ENCODE results near the gene FARP1. TPM values are rescaled to one million over a fixed set of nuclear protein-coding genes. Genes with fewer than 3 reads are reported as not detected.

Gene FARP1
- total and polyA plus RNA-seq, 2 of the 13 experiments (the other 11 are each of a cell fraction or from before 2014, with no cell fraction given): 70.6 to 126 TPM

DNA sequence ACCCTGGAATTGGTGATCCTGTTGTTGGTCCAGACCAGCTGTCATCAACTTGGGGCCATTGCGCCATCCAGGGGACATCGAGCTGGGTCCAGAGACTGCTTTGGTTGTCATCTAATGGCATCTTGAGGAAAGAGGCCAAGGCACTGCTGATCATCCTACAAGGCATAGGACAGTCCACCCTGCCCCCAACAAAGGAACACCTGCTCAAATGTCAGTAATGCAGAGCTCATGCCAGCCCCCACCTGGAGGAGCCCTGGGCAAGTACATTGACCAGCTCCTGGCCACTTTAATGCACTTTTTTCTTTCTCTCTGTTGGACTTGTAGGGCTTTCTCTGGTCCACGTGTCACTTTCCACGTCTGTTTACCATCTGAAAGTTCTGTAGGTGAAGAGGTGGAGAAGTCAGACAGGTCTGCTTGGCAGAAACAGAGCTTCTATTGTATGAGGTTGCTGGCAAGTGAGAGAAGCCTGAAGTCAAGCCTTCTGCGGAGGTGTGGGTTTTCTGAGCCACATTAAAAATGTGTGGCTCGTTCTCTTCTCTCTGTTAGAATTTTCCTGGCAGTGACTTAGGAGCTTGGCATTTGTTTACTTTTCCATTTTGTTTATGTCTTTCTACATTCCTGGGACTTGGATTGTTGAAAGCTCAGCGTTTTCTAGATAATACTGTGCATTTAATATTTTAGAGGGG lies 158.2 kb downstream of the FARP1 start (continued):
- TF ChIP-seq, protein P1, sequence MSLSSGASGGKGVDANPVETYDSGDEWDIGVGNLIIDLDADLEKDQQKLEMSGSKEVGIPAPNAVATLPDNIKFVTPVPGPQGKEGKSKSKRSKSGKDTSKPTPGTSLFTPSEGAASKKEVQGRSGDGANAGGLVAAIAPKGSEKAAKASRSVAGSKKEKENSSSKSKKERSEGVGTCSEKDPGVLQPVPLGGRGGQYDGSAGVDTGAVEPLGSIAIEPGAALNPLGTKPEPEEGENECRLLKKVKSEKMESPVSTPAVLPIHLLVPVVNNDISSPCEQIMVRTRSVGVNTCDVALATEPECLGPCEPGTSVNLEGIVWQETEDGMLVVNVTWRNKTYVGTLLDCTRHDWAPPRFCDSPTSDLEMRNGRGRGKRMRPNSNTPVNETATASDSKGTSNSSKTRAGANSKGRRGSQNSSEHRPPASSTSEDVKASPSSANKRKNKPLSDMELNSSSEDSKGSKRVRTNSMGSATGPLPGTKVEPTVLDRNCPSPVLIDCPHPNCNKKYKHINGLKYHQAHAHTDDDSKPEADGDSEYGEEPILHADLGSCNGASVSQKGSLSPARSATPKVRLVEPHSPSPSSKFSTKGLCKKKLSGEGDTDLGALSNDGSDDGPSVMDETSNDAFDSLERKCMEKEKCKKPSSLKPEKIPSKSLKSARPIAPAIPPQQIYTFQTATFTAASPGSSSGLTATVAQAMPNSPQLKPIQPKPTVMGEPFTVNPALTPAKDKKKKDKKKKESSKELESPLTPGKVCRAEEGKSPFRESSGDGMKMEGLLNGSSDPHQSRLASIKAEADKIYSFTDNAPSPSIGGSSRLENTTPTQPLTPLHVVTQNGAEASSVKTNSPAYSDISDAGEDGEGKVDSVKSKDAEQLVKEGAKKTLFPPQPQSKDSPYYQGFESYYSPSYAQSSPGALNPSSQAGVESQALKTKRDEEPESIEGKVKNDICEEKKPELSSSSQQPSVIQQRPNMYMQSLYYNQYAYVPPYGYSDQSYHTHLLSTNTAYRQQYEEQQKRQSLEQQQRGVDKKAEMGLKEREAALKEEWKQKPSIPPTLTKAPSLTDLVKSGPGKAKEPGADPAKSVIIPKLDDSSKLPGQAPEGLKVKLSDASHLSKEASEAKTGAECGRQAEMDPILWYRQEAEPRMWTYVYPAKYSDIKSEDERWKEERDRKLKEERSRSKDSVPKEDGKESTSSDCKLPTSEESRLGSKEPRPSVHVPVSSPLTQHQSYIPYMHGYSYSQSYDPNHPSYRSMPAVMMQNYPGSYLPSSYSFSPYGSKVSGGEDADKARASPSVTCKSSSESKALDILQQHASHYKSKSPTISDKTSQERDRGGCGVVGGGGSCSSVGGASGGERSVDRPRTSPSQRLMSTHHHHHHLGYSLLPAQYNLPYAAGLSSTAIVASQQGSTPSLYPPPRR (CRISPR knock-in tag; IDR thresholded peaks at IDR 0.05; ENCODE audit: borderline replicate concordance): peak; percentile 71
- TF ChIP-seq, protein P2, sequence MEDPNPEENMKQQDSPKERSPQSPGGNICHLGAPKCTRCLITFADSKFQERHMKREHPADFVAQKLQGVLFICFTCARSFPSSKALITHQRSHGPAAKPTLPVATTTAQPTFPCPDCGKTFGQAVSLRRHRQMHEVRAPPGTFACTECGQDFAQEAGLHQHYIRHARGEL (CRISPR knock-in tag; IDR thresholded peaks at IDR 0.05): no peak
- TF ChIP-seq ZNF12 (CRISPR knock-in tag; IDR thresholded peaks at IDR 0.05) (peak; percentile 40; the same call in 1 of the 2 replicates), ZSCAN30 (CRISPR knock-in tag; IDR thresholded peaks at IDR 0.05) (no peak), RARG (CRISPR knock-in tag; IDR thresholded peaks at IDR 0.05; ENCODE audit: low read depth) (no peak), PLRG1 (conservative IDR thresholded peaks at IDR 0.05) (no peak), IKZF4 (CRISPR knock-in tag; IDR thresholded peaks at IDR 0.05; ENCODE audit: borderline replicate concordance, low read depth, not compliant biosample characterization) (no peak), ZNF629 (CRISPR knock-in tag; conservative IDR thresholded peaks at IDR 0.05) (no peak), ZSCAN25 (CRISPR knock-in tag; IDR thresholded peaks at IDR 0.05) (no peak), ZNF101 (CRISPR knock-in tag; IDR thresholded peaks at IDR 0.05; ENCODE audit: borderline replicate concordance, low read depth) (no peak), ZNF296 (CRISPR knock-in tag; conservative IDR thresholded peaks at IDR 0.05) (no peak), FOXC1 (CRISPR knock-in tag; IDR thresholded peaks at IDR 0.05; ENCODE audit: borderline replicate concordance) (no peak), YY1 (IDR thresholded peaks at IDR 0.05; ENCODE audit: insufficient read depth, insufficient replicate concordance, low read depth, low read length) (no peak)
- TF ChIP-seq, protein P3, sequence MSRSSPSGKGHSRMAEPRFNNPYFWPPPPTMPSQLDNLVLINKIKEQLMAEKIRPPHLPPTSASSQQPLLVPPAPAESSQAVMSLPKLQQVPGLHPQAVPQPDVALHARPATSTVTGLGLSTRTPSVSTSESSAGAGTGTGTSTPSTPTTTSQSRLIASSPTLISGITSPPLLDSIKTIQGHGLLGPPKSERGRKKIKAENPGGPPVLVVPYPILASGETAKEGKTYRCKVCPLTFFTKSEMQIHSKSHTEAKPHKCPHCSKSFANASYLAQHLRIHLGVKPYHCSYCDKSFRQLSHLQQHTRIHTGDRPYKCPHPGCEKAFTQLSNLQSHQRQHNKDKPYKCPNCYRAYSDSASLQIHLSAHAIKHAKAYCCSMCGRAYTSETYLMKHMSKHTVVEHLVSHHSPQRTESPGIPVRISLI (CRISPR knock-in tag; IDR thresholded peaks at IDR 0.05; ENCODE audit: borderline replicate concordance): peak; percentile 91
- TF ChIP-seq, protein P4, sequence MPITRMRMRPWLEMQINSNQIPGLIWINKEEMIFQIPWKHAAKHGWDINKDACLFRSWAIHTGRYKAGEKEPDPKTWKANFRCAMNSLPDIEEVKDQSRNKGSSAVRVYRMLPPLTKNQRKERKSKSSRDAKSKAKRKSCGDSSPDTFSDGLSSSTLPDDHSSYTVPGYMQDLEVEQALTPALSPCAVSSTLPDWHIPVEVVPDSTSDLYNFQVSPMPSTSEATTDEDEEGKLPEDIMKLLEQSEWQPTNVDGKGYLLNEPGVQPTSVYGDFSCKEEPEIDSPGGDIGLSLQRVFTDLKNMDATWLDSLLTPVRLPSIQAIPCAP (CRISPR knock-in tag; IDR thresholded peaks at IDR 0.05; ENCODE audit: low read depth): no peak
- TF ChIP-seq, protein P5, sequence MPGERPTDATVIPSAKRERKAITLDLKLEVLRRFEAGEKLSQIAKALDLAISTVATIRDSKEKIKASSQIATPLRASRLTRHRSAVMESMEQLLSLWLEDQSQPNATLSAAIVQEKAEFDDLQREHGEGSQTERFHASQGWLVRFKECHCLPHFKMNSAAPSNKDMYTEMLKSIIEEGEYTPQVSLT (CRISPR knock-in tag; IDR thresholded peaks at IDR 0.05; ENCODE audit: borderline replicate concordance, low read depth): no peak
- TF ChIP-seq, protein P6, sequence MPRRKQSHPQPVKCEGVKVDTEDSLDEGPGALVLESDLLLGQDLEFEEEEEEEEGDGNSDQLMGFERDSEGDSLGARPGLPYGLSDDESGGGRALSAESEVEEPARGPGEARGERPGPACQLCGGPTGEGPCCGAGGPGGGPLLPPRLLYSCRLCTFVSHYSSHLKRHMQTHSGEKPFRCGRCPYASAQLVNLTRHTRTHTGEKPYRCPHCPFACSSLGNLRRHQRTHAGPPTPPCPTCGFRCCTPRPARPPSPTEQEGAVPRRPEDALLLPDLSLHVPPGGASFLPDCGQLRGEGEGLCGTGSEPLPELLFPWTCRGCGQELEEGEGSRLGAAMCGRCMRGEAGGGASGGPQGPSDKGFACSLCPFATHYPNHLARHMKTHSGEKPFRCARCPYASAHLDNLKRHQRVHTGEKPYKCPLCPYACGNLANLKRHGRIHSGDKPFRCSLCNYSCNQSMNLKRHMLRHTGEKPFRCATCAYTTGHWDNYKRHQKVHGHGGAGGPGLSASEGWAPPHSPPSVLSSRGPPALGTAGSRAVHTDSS (CRISPR knock-in tag; conservative IDR thresholded peaks at IDR 0.05): no peak

Data from HepG2 (cell line).